ENCODE results near the gene CES4A.
"Not testable (repeated sequence)": the region's sequence is repeated elsewhere in the genome, so short reads cannot be mapped to it uniquely, and the experiment has no call there.

The CES4A gene

DNA sequence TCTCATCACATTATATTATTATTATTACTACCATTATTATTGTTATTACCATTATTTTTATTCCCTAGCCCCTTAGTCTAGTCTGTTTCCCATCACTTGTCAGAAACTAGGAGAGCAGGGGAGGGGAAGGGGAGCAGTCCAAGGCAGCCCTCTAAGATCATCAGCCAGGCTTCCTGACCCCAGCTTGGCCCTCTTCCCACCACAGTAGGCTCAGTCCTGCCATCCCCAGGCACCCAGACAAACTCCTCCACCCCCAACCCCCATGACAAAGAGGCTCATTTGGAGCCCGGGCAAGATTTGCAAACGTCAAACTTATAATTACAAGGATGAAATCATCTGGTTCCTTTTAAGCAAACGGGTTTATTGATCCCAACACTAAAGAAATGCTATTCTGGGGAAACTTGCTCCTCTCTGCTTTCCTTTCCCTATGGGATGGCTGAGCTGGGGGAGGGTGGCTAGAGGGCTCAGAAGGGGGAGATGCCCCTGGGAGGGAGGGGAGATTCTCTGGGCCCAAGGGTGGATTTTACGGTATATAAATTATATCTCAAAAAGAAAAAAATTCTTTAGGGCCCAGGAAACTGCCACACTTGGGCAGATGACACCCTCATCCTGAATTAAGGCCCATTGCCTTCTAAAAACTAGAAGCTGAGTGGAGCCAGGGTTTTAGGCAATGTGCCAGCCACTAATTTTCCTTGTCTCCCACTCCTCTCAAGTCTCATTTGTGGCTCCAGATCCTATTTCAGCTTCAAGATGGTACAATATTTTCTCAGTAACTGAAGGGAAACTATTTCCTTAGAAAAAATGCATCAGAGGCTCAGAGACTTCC is 36.2 kb downstream of the CES4A start:
- no peak for DNase-seq

DNA sequence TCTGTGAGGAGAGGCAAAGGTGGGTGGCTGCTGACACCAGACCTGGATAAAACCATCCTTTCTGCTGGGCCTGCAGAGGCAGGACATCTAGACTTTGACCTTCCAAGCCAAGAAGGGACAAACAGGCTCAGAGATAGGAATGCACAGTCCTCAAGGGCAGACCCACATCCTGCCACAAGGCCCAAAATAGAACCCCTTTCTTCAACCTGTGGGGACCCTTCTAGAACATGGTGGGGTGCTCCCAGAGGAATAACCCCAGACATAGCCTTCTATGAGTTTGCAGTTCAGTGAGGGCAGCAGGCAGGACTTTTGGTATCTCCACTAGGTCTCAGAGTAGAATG is 36.8 kb downstream of the CES4A start:
- DNase-seq: no peak

DNA sequence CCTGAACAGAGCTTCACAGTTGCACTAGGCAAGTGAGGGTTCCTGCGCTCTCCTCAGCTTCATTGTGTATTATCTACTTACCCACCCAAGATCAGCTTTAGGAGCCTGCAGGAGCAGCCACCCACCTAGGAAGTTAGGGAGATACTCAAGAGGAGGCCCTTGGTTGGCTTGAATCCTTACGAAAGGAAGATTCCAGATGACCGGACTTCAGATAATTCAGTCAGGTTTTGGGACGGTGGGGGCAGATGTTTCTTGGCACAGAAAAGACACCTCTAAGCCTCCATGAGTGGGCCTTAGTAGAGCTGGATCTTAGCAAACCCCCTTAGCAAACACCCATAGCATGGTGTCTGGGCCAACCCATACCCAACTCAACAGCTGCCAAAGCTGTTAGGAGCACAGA is 38.2 kb downstream of the CES4A start:
- no peak for DNase-seq

DNA sequence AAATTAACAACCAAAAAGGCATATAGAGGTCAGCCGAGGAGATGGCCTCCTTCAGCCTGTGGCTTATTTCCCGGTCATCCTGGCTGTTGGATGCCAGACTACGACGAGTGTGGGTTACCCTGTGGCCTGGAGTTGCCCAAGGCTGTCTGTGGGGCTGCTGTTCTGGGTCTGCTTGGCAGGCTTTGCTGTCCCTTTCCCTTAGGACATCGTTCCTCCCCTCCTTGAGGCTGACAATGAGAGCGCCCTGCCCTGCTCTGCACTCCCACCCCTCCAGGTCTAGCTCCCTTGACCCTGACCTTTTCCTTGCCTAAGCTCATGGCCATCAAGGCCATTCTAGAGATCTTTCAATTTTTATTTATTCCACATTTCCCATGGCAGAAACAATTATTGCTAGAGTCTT is 38.7 kb downstream of the CES4A start:
- DNase-seq: no peak

DNA sequence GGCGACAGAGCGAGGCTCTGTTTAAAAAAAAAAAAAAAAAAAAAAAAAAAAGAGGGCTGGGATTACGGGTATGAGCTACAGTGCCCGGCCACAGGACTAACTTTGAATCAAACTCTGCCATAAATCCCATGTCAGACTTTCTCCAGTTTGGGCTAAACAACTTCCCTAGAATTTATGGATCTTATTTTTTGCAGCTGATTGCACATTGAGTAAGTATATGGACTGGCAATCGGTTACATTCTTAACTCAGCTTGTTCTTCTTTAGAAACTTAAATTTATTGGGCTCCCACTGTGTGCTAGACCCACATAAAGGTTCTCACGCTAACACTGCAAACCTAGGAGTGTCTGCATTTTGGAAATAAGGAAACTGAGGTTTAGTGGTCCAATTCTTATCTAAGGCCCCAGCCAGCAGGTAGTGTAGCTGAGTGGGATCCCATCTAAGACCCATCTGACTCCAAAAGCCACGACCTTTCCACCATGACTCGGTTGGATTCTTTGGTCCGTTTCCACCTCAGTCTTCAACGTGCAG is 39.8 kb downstream of the CES4A start:
- DNase-seq: no peak

DNA sequence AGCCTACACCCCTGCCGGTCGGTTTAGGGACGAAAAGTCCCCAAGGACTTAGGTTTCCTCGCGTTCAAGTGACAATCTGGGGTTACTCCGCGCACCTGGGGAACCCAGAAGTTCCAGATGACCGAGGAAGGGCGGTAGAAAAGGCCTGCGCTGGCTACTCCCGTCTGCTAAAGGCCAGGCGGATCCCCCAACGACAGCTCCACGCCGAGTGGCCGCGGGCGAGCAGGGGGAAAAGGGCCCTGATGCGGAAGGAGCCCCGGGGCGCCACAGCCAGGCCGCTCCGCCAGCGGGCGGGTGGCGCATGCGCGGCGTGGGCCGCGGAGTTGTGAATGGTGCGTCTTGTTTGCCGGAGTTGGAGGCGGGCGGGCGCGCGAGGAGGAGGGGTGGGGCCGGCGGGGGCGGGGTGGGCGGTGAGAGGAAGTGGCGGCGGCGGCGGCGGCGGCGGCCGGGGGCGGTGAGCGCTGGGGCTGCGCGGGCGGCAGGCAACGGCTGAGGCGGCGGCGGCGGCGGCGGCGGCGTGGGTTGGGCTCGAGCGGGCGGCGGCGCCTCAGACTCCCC is 40.4 kb downstream of the CES4A start, which contains the start of gene CBFB:
Gene CBFB, plus strand, starts transcription at position 454 of the 558 bp plus-strand sequence. CDS start 259 bp downstream, outside the sequence.
- DNase-seq: peak; percentile 95

DNA sequence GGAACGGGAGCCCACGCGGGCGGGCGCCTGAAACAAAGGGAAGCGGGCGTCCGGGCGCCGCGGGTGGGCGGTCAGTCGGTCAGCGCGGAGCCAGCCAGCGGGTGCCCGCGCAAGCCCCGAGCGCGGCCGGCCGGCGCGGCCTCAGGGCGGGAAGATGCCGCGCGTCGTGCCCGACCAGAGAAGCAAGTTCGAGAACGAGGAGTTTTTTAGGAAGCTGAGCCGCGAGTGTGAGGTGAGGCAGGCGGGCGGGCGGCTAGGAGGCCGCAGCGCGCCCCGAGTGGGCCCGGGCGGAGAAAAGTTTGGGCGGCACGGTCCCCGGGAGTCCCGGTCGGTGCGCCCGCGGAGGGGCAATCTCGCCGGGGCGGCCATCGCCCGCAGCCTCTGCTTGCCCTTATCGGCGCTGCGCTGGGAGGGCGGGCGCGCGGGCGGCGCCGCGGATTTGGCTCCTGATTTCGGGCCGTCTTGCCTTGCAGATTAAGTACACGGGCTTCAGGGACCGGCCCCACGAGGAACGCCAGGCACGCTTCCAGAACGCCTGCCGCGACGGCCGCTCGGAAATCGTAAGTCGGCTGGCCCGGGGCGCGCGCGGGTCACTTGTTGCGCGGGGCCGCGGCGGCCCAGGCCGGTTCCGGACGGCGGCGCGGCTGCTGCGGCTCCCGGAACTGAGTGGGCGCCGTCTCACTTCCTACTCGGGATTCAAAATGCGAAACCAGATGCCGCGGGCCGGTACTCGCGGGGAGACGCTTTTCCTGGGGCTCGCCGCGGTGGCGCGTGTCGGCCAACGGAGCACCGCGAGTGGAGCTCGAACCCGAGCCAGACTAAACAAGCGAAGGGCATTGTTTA is 41.1 kb downstream of the CES4A start:
- DNase-seq: peak; percentile 55

DNA sequence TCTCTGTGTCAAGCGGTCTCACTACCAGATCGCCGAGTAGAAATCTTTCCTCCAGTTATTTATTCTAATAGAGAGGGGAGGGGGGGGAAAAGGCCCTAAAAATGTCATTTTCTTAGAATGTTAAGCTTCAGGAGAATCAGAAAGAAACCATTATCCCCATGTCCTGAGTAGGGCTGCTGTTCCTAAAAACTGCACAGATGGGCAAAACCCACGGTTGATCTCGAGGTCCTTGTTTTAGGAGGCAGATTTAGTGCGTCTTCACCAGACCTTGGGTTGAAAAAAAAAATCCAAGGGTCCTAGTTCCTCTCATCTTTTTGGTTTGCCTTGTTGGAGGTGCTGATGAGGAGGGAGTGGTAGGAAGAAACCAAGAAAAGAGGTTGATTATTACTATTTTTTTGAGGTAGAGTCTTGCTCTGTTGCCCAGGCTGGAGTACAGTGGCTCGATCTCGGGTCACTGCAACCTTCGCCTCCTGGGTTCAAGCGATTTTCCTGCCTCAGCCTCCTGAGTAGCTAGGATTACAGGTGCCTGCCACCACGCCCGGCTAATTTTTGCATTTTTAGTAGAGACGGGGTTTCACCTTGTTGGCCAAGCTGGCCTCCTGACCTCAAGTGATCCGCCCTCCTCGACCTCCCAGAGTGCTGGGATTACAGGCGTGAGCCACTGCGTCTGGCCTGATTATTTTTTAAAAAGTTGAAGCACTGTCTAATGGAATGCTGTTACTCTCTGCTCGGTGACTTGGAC is 42.0 kb downstream of the CES4A start:
- DNase-seq: no peak

DNA sequence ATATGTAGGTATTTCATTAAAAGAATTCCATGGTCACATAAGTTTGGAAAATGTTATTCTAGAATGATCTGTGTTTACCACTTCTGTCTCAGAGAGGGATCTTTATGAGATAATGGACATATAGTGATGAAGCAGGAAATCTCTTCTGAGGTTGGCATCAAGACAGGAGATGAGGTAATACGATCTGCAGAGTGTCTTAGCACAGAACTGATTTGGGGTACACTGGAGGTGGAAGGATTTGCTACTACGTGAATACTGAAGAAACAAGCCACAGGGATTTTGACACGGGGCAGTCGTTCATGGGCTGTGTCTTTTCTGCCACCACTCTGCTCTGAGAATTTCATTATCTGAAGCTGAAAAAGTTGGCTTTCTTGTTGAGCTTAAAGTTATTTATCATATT is 46.1 kb downstream of the CES4A start:
- DNase-seq: no peak

DNA sequence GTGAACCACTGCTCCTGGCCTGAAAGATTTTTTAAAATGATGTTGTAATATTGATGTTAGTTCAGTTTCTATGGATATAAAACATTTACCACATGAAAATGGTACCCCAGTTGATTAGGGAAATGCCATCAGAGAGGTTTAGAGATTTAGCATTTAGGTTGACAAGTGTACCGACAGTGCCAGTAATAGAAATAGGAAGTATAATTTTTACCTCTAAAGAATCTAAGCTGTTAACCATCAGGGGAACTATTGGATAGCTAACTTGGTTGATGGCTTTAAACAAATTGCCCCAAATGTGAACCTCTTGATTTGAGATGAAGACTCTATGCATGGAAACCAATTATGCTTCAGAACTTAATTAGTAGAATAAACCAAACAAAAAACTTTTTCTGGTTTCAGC is 47.0 kb downstream of the CES4A start:
- no peak for DNase-seq

DNA sequence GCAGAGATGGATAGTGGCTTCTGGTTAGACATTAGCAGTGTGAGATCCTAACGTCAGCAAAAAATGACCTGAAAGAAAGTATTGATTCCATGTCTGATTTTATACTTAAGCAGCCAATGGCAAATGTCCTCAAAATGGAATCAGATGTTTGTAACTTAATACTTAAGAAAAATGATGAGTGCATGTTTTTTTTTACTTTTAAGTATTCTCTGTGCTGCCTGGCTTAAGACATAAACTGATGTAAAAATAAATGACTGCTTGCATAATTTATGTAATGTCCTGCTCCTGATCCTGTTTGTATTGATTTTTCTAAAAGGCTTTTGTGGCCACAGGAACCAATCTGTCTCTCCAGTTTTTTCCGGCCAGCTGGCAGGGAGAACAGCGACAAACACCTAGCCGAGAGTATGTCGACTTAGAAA is 47.9 kb downstream of the CES4A start:
- DNase-seq: no peak

DNA sequence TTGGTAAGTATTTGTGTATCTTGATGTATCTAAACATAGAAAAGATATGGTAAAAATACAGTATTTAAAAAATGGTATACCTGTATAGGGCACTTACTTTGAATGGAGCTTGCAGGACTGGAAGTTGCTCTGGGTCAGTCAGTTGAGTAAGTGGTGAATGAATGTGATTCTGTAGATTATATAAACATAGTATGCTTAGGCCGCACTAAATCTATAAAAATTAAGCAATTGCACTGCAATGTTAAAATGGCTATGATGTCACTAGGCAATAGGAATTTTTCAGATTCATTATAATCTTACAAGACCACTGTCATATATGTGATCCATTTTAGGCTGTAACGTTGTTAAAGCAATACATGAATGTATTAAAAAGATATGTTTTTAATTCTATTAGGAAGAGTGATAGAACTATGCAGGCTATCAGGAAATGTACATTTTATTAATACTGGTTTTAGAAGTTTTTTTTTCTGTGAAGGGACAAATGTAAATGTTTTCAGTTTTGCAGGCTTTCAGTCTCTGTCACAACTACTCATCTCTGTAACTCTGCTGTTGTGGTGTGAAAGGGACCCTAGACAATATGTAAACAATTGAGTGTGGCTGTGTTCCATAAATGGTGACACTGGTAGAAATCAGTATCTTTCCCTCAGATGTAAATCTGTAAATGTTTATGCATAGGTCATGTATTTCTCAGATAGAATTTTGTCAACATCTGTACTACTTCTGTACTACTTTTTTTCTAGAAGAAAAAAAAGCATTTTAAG is 51.1 kb downstream of the CES4A start:
- no peak for DNase-seq

DNA sequence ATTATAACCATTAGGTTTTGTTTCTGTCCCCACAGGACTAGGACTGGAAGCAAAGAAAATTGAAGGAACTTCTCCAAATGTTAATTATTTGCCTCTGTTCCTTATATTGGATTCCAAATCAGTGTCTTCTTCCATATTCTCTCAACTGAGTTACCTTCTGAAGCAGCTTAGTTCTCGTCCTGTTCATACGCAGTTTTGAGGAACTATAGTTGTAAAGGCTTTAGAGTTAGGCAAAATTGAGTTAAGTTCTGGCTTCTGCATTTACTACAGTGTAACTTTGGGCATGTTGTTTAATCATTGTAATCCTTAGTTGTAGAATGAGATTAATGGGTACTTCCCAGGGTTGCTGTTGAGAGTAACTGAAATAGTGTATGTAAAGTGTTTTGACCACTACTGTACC is 51.8 kb downstream of the CES4A start:
- DNase-seq: no peak

DNA sequence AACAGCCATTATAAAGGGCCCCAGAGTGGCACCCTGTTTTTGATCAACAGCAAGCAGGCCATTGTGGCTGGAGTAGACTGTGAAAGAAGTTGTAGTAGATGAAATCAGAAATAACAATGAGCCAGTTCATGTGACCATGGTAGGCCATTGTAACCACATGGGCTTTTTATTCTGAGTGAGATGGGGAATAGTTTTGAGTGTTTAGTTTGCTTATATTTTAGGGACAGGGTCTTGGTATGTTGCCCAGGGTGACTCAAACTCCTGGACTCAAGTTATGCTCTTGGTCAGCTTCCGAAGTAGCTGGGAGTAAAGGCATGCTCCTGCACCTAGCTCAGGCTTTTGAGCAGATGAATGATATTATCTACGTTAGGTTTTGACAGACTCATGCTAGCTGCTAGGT is 52.5 kb downstream of the CES4A start:
- DNase-seq: no peak

DNA sequence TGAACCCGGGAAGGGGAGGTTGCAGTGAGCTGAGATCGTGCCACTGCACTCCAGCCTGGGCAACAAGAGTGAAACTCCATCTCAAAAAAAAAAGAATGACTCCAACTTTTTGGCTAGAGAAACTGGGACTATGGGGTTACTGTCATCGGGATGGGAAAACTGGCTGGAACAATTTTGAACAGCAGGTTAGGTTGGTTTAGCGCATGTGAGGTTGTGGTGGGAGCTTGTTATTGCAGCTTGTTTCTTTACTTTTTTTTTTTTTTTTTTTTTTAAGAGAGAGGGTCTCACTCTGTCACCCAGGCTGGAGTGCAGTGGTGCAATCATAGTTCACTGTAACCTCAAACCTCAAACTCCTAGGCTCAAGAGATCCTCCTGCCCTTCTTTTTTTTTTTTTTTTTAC is 53.1 kb downstream of the CES4A start:
- not testable (repeated sequence) for DNase-seq

DNA sequence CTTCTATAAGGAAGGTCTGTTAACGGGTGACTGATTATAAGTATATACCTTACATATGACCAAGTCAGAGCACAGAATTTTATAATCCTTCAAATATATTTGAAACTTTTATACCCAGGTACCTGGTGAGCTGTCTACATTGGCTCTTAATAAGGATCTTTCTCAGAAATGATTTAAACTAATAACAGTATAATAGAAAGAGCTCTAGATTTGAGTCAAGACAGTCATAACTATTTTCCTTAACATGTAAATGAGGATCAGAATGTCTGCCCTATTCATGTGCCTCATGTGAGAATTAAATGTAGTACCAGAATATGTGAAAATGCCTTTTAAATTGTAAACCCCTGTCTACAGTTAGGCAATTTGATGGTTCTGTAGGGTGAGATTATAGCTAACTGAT is 55.0 kb downstream of the CES4A start:
- no peak for DNase-seq

DNA sequence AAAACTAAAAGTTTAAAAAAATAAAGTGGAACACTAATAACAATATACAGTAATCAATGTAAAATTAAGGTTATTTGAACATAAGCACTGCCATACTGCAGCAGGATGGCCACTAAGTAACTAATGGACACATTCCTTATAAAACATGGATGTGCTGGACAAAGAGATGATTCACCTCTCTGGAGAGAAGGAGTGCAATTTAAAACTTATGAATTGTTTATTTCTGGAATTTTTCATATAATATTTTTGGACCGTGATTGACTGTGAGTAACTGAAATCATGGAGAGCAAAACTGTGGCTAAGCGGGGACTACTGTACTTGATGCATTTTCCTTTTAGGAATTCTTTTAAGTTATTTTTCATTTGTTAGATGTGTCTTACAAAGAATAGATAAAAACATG is 62.4 kb downstream of the CES4A start:
- no peak for DNase-seq

DNA sequence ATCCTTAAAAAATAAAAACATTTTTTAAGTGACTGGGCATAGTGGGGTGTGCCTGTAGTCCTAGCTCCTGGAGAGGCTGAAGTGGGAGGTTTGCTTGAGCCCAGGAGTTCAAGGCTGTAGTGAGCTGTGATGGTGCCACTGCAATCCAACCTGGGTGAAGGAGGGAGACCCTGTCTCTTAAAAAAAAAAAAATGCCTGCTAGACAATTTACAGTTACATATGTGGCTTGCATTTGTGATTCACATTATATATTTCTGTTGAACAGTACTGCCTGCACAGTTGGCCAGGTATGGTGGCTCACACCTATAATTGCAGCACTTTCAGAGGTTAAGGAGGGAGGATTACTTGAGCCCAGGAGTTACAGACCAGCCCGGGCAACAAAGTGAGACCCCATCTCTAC is 64.0 kb downstream of the CES4A start:
- DNase-seq: no peak

DNA sequence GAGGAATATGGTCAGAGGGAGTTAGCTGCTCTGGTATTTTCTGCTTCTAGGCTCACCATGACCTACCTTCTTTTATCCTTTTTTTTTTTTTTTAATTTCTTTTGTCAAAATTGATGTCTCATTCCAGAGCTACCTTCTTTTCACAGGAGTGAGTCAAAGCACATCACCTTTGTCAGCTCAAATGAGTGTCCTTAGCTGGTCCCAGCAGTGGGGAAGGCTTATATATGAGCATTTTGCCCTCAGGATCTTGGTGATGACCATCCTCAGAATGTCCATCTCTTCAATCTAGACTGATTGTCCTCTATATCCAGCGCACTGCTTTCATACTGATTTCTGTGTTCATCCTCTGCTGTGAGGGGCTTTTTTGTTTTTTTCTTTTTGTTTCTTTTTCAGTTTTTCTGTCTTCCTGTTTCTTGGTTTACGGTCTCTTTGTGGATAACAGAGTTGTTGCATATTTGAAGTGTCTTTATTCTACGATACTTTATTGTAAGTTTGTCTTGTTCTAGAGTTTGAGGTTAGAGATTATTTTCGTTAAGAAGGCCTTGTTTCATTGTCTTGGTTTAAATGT is 65.5 kb downstream of the CES4A start:
- peak; percentile 15 for DNase-seq

DNA sequence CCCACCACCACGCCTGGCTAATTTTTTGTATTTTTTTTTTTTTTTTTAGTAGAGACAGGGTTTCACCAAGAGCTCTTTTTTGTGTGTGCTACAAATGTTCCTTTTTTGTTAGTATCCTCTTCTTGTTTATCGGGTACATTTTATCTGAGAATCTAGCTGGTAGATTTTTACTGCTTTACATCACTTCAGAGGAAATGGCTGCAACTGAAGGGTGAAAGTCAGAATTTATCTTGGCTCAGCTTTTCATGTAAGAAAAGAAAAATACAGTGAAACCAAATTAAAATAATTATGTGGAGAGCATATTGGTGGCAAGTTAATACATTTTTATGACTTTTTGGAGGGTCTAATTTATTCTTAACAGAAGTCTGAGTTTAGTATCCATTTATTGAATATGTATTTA is 66.5 kb downstream of the CES4A start:
- DNase-seq: no peak

DNA sequence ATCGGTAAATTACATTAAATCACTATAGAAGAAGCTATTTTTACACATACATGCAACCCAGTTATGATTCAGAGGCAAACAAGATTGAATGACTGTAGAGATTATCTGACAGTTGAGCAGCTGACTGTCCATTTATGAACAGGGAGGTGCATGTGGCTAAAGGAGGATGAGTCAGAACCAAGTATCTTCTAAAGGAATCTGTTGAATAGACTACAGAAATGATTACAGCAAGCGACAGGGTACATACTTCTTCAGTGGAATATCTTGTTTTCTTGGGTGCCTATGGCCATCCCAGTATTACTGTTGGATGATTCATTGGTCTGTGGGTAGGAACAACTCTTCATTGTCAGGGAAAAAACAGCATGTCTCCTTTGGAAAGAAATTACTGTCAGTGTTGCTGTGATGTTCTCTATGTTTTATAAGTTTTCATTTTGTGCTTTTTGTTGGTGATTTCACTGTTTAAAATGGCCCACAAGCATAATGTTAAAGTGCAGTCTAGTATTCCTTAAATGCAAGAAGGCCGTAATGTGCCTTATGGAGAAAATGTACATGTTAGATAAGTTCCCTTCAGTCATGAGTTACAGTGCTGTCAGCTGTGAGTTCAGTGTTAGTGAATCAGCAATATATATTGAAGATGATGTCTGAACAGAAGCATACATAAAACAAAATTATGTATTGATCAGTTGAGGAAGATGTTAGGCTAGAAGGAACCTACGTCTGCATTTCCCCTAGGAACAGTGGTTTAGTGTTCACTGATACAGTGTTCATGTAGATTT is 67.5 kb downstream of the CES4A start:
- no peak for DNase-seq
